Measurements from ENCODE around the gene SCN10A. TPM values are rescaled to one million over a fixed set of nuclear protein-coding genes. Genes with fewer than 3 reads are reported as not detected.

The SCN10A gene
- total and polyA plus RNA-seq, 4 experiments from 2014 or later = not detected

GRCh38 chr3:38793721-38794120, 22.3 kb downstream of the SCN10A start:
- H3K4me3 ChIP-seq (ENCODE audit: low read length in 2 of 2) = no peak overlapping the region
- no peaks in the 10 kb centered on the region for H3K36me3 ChIP-seq (ENCODE audit: insufficient read depth, low read length)
- H3K27me3 ChIP-seq (ENCODE audit: insufficient read depth, low read length) = no peaks in the 10 kb centered on the region
- ChIA-PET POLR2A (ENCODE audit: partially characterized antibody) (no interaction called here), CTCF (ENCODE audit: partially characterized antibody) (no interaction called here)
- no peak overlapping the region for H3K27ac Mint-ChIP-seq
- peaks cover 5 to 7% of the 10 kb centered on the region in 2 donors for H3K27me3 Mint-ChIP-seq
- H3K9me3 Mint-ChIP-seq = peaks cover 0 to 2% (median 0%) of the 10 kb centered on the region in 8 donors
- no peak overlapping the region for H3K4me3 Mint-ChIP-seq
- H3K4me1 ChIP-seq (ENCODE audit: insufficient read depth, low read length) = no peaks in the 10 kb centered on the region
- DNase-seq = no peak
- no peaks in the 10 kb centered on the region for H3K4me1 Mint-ChIP-seq
- H3K9me3 ChIP-seq (ENCODE audit: control insufficient read depth in 1 of 2, low read length in 2 of 2) = no peaks in the 10 kb centered on the region
- H3K27ac ChIP-seq (ENCODE audit: low read depth, low read length) = no peak overlapping the region
- no peaks in the 10 kb centered on the region for H3K36me3 Mint-ChIP-seq
- intact Hi-C loops (cut with micrococcal nuclease) = no loop called here

- H3K4me1 ChIP-seq (ENCODE audit: insufficient read depth, low read length) = no peaks in the 10 kb centered on the region
- intact Hi-C loops (cut with micrococcal nuclease) = no loop called here
- ChIA-PET POLR2A (ENCODE audit: partially characterized antibody) (no interaction called here), CTCF (ENCODE audit: partially characterized antibody) (no interaction called here)
- peaks cover 0 to 2% (median 0%) of the 10 kb centered on the region in 8 donors for H3K9me3 Mint-ChIP-seq
- no peaks in the 10 kb centered on the region for H3K27me3 ChIP-seq (ENCODE audit: insufficient read depth, low read length)
- H3K27ac Mint-ChIP-seq = no peak overlapping the region
- H3K27ac ChIP-seq (ENCODE audit: low read depth, low read length) = no peak overlapping the region
- H3K36me3 ChIP-seq (ENCODE audit: insufficient read depth, low read length) = no peaks in the 10 kb centered on the region
- DNase-seq = no peak
- no peak overlapping the region for H3K4me3 Mint-ChIP-seq
- no peak overlapping the region for H3K4me3 ChIP-seq (ENCODE audit: low read length in 2 of 2)
- no peaks in the 10 kb centered on the region for H3K36me3 Mint-ChIP-seq
- H3K9me3 ChIP-seq (ENCODE audit: control insufficient read depth in 1 of 2, low read length in 2 of 2) = no peaks in the 10 kb centered on the region
- no peaks in the 10 kb centered on the region for H3K4me1 Mint-ChIP-seq
- H3K27me3 Mint-ChIP-seq = peaks cover 4 to 7% of the 10 kb centered on the region in 2 donors
These were observed 23.0 kb downstream of the SCN10A start for GRCh38 chr3:38792983-38793382.

- ChIA-PET CTCF (ENCODE audit: partially characterized antibody) (no interaction called here), POLR2A (ENCODE audit: partially characterized antibody) (no interaction called here)
- Mint-ChIP-seq H3K36me3 (no peaks in the 10 kb centered on the region), H3K27ac (no peak overlapping the region), H3K27me3 (peaks cover 5 to 9% of the 10 kb centered on the region in 2 donors), H3K4me3 (no peak overlapping the region), H3K4me1 (no peaks in the 10 kb centered on the region), H3K9me3 (peaks cover 0 to 7% (median 4%) of the 10 kb centered on the region in 8 donors)
- no peaks in the 10 kb centered on the region for H3K9me3 ChIP-seq (ENCODE audit: control insufficient read depth in 1 of 2, low read length in 2 of 2)
- H3K36me3 ChIP-seq (ENCODE audit: insufficient read depth, low read length) = no peaks in the 10 kb centered on the region
- no peak overlapping the region for H3K27ac ChIP-seq (ENCODE audit: low read depth, low read length)
- no peaks in the 10 kb centered on the region for H3K4me1 ChIP-seq (ENCODE audit: insufficient read depth, low read length)
- no peaks in the 10 kb centered on the region for H3K27me3 ChIP-seq (ENCODE audit: insufficient read depth, low read length)
- DNase-seq = no peak
- intact Hi-C loops (cut with micrococcal nuclease) = no loop called here
- no peak overlapping the region for H3K4me3 ChIP-seq (ENCODE audit: low read length in 2 of 2)
These were observed 33.9 kb downstream of the SCN10A start for GRCh38 chr3:38782148-38782547.

GRCh38 chr3:38773528-38773927, 42.5 kb downstream of the SCN10A start:
- Mint-ChIP-seq H3K4me3 (no peak overlapping the region), H3K27me3 (peaks cover 14 to 19% of the 10 kb centered on the region in 2 donors), H3K4me1 (no peaks in the 10 kb centered on the region), H3K36me3 (no peaks in the 10 kb centered on the region), H3K27ac (no peak overlapping the region), H3K9me3 (peaks cover 0 to 24% (median 15%) of the 10 kb centered on the region in 8 donors)
- no peak for DNase-seq
- H3K27ac ChIP-seq (ENCODE audit: low read depth, low read length) = no peak overlapping the region
- no peak overlapping the region for H3K4me3 ChIP-seq (ENCODE audit: low read length in 2 of 2)
- CTCF ChIA-PET (ENCODE audit: partially characterized antibody) = no interaction called here
- H3K4me1 ChIP-seq (ENCODE audit: insufficient read depth, low read length) = no peaks in the 10 kb centered on the region
- H3K27me3 ChIP-seq (ENCODE audit: insufficient read depth, low read length) = no peaks in the 10 kb centered on the region
- no peaks in the 10 kb centered on the region for H3K9me3 ChIP-seq (ENCODE audit: control insufficient read depth in 1 of 2, low read length in 2 of 2)
- intact Hi-C loops (cut with micrococcal nuclease) = no loop called here
- POLR2A ChIA-PET (ENCODE audit: partially characterized antibody) = no interaction called here
- no peaks in the 10 kb centered on the region for H3K36me3 ChIP-seq (ENCODE audit: insufficient read depth, low read length)

- no peaks in the 10 kb centered on the region for H3K36me3 Mint-ChIP-seq
- H3K27ac ChIP-seq (ENCODE audit: low read depth, low read length) = no peak overlapping the region
- intact Hi-C loops (cut with micrococcal nuclease) = no loop called here
- no peaks in the 10 kb centered on the region for H3K9me3 ChIP-seq (ENCODE audit: control insufficient read depth in 1 of 2, low read length in 2 of 2)
- peaks cover 2 to 8% of the 10 kb centered on the region in 2 donors for H3K27me3 Mint-ChIP-seq
- ChIA-PET CTCF (ENCODE audit: partially characterized antibody) (no interaction called here), POLR2A (ENCODE audit: partially characterized antibody) (no interaction called here)
- H3K9me3 Mint-ChIP-seq = peaks cover 2 to 12% (median 8%) of the 10 kb centered on the region in 8 donors
- H3K27me3 ChIP-seq (ENCODE audit: insufficient read depth, low read length) = no peaks in the 10 kb centered on the region
- H3K4me1 Mint-ChIP-seq = no peaks in the 10 kb centered on the region
- H3K4me1 ChIP-seq (ENCODE audit: insufficient read depth, low read length) = no peaks in the 10 kb centered on the region
- DNase-seq = no peak
- no peak overlapping the region for H3K4me3 Mint-ChIP-seq
- no peak overlapping the region for H3K4me3 ChIP-seq (ENCODE audit: low read length in 2 of 2)
- no peak overlapping the region for H3K27ac Mint-ChIP-seq
- no peaks in the 10 kb centered on the region for H3K36me3 ChIP-seq (ENCODE audit: insufficient read depth, low read length)
These were observed 52.4 kb downstream of the SCN10A start for GRCh38 chr3:38763569-38763968.

- DNase-seq = no peak
- intact Hi-C loops (cut with micrococcal nuclease) = no loop called here
- no peaks in the 10 kb centered on the region for H3K4me1 ChIP-seq (ENCODE audit: insufficient read depth, low read length)
- Mint-ChIP-seq H3K9me3 (peaks cover 0 to 4% (median under 1%) of the 10 kb centered on the region in 8 donors), H3K27ac (no peak overlapping the region), H3K36me3 (no peaks in the 10 kb centered on the region), H3K4me3 (no peak overlapping the region), H3K27me3 (peaks cover 6 to 10% of the 10 kb centered on the region in 2 donors), H3K4me1 (no peaks in the 10 kb centered on the region)
- ChIA-PET POLR2A (ENCODE audit: partially characterized antibody) (no interaction called here), CTCF (ENCODE audit: partially characterized antibody) (no interaction called here)
- no peaks in the 10 kb centered on the region for H3K36me3 ChIP-seq (ENCODE audit: insufficient read depth, low read length)
- H3K27ac ChIP-seq (ENCODE audit: low read depth, low read length) = no peak overlapping the region
- H3K27me3 ChIP-seq (ENCODE audit: insufficient read depth, low read length) = no peaks in the 10 kb centered on the region
- no peak overlapping the region for H3K4me3 ChIP-seq (ENCODE audit: low read length in 2 of 2)
- no peaks in the 10 kb centered on the region for H3K9me3 ChIP-seq (ENCODE audit: control insufficient read depth in 1 of 2, low read length in 2 of 2)
These were observed 57.5 kb downstream of the SCN10A start for GRCh38 chr3:38758557-38758956.

GRCh38 chr3:38757721-38758120, 58.3 kb downstream of the SCN10A start:
- DNase-seq = no peak
- H3K9me3 ChIP-seq (ENCODE audit: control insufficient read depth in 1 of 2, low read length in 2 of 2) = no peaks in the 10 kb centered on the region
- H3K4me1 Mint-ChIP-seq = no peaks in the 10 kb centered on the region
- ChIA-PET CTCF (ENCODE audit: partially characterized antibody) (no interaction called here), POLR2A (ENCODE audit: partially characterized antibody) (no interaction called here)
- H3K27ac Mint-ChIP-seq = no peak overlapping the region
- no peaks in the 10 kb centered on the region for H3K27me3 ChIP-seq (ENCODE audit: insufficient read depth, low read length)
- intact Hi-C loops (cut with micrococcal nuclease) = no loop called here
- H3K4me3 ChIP-seq (ENCODE audit: low read length in 2 of 2) = no peak overlapping the region
- no peaks in the 10 kb centered on the region for H3K36me3 ChIP-seq (ENCODE audit: insufficient read depth, low read length)
- H3K9me3 Mint-ChIP-seq = peaks cover 0 to 4% (median under 1%) of the 10 kb centered on the region in 8 donors
- peaks cover 6 to 10% of the 10 kb centered on the region in 2 donors for H3K27me3 Mint-ChIP-seq
- no peak overlapping the region for H3K27ac ChIP-seq (ENCODE audit: low read depth, low read length)
- no peak overlapping the region for H3K4me3 Mint-ChIP-seq
- H3K4me1 ChIP-seq (ENCODE audit: insufficient read depth, low read length) = no peaks in the 10 kb centered on the region
- no peaks in the 10 kb centered on the region for H3K36me3 Mint-ChIP-seq

- no peak overlapping the region for H3K27ac ChIP-seq (ENCODE audit: low read depth, low read length)
- Mint-ChIP-seq H3K4me3 (no peak overlapping the region), H3K36me3 (no peaks in the 10 kb centered on the region), H3K4me1 (no peaks in the 10 kb centered on the region), H3K27me3 (peaks cover 6 to 10% of the 10 kb centered on the region in 2 donors), H3K9me3 (peaks cover 0 to 4% (median under 1%) of the 10 kb centered on the region in 8 donors), H3K27ac (no peak overlapping the region)
- CTCF ChIA-PET (ENCODE audit: partially characterized antibody) = interaction anchor here (1.1 kb wide), 1 partner anchor 453 kb away, joined by 3 read pairs; no protein-coding TSS in a partner anchor
- no peaks in the 10 kb centered on the region for H3K36me3 ChIP-seq (ENCODE audit: insufficient read depth, low read length)
- no peaks in the 10 kb centered on the region for H3K4me1 ChIP-seq (ENCODE audit: insufficient read depth, low read length)
- no peaks in the 10 kb centered on the region for H3K27me3 ChIP-seq (ENCODE audit: insufficient read depth, low read length)
- no peaks in the 10 kb centered on the region for H3K9me3 ChIP-seq (ENCODE audit: control insufficient read depth in 1 of 2, low read length in 2 of 2)
- POLR2A ChIA-PET (ENCODE audit: partially characterized antibody) = no interaction called here
- DNase-seq = no peak
- intact Hi-C loops (cut with micrococcal nuclease) = no loop called here
- no peak overlapping the region for H3K4me3 ChIP-seq (ENCODE audit: low read length in 2 of 2)
These were observed 59.1 kb downstream of the SCN10A start for GRCh38 chr3:38756892-38757291.

Data from CD4-positive, alpha-beta memory T cell (primary cell).